GM12891 (cell line): ENCODE measurements around the gene RRAD.
"Not testable (repeated sequence)": the region's sequence is repeated elsewhere in the genome, so short reads cannot be mapped to it uniquely, and the experiment has no call there.

Experiments used
- DNase-seq: peaks from one replicate; pipeline ENCODE4 v3.0.0; 2011; ENCODE audit warnings: low spot score; ENCODE audit not compliant: insufficient read length
- FAIRE-seq: peaks from 2 replicates; lab custom pipeline; 2011; peaks lifted over from hg19 to GRCh38; lab: Jason Lieb, UNC
- PAX5 ChIP-seq: IDR thresholded peaks from 2 replicates; pipeline ENCODE4 v1.6.1; 2011; ENCODE audit warnings: low read length, moderate library complexity, mild to moderate bottlenecking; ENCODE audit not compliant: insufficient read depth, severe bottlenecking
- POLR2A ChIP-seq: IDR thresholded peaks from 2 replicates; pipeline ENCODE4 v1.6.1; 2011; ENCODE audit warnings: low read depth, low read length, control low read depth
- POLR2AphosphoS5 ChIP-seq: IDR thresholded peaks from 2 replicates; pipeline ENCODE4 v1.6.1; 2011; ENCODE audit warnings: low read depth, low read length, control low read depth
- POU2F2 ChIP-seq: IDR thresholded peaks from 2 replicates; pipeline ENCODE4 v1.6.1; 2011; ENCODE audit warnings: low read depth, mild to moderate bottlenecking, control low read depth, low read length, moderate library complexity
- SPI1 ChIP-seq: IDR thresholded peaks from 2 replicates; pipeline ENCODE4 v1.6.1; 2011; ENCODE audit warnings: low read depth, low read length, control low read depth
- TAF1 ChIP-seq: IDR thresholded peaks from 2 replicates; pipeline ENCODE4 v1.6.1; 2011; ENCODE audit warnings: low read depth, low read length, control low read depth

The RRAD gene

DNA sequence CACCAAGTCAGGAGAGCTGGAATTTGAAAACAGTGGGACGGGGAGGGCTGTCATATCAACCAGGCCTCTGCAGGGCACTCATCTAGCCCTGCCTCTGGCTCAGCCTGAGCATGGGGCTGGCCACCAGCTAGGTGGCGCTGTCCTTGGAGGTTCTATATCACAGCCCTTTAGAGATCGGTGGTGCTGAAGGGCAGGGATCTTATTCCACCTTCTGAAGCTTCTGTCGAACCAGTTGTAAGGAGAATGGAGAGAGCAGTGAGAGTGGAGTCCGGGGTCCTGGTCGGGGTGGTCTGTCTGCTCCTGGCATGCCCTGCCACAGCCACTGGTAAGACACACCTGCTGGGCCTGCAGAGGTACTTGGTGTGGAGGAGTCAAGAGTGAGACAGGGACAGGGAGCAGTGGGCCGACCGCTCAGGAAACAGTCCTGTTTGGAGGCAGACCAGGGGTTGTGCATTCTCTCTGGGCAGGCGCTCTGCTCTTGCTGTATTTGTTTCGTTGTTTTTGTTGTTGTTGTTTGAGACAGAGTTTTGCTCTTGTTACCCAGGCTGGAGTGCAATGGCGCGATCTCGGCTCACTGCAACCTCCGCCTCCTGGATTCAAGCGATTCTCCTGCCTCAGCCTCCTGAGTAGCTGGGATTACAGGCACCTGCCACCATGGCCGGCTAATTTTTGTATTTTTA is 35.9 kb upstream of the RRAD start, which contains the start of gene CES3:
CES3 (plus strand) TSS at position 202 of the 680 bp plus-strand sequence; CDS start at position 244, 42 bp downstream.
- TF ChIP-seq POU2F2 (no peak), TAF1 (no peak), PAX5 (no peak), POLR2AphosphoS5 (no peak), SPI1 (no peak), POLR2A (no peak)
- peak; percentile 66 for DNase-seq
- FAIRE-seq: peak; percentile 78

DNA sequence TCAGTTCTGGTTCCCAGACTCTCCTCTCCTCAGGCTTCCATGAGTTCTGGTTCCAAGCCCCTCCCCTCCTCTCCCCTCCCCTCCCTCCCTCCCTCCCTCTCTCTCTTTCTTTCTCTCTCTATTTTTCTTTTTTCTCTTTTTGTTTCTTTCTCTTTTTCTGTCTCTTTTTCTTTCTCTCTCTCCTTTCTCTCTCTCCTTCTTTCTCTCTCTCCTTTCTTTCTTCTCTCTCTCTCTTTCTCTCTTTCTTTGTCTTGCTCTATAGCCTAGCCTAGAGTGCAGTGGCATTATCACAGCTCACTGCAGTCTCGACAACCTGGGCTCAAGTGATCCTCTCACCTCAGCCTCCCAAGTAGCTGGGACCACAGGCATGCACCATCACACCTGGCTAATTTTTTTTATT is 34.9 kb upstream of the RRAD start:
- DNase-seq: no peak
- no peak for FAIRE-seq
- TF ChIP-seq TAF1: no peak
- no peak for TF ChIP-seq POLR2AphosphoS5
- no peak for TF ChIP-seq PAX5
- no peak for TF ChIP-seq POLR2A
- no peak for TF ChIP-seq SPI1
- no peak for TF ChIP-seq POU2F2

DNA sequence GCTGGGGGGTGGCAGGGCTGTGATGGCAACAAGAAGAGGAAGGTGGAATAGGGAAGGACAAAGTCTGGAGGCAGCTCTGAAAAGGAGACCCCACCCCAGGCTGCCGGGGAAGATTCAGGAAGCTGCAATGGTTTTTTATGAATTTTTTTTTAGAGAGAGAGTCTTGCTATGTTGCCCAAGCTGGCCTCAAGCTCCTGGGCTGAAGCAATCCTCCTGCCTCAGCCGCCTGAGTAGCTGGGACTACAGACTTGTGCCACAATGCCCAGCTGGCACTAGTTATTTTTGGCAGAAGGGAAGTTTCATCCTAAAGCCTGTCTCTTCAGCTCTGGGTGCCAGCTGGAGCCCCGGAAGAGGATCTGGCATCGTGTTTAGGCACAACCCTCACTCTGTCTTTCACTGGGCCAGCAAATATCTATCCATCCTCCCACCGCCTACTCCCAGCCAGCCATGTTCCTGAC is 34.4 kb upstream of the RRAD start:
- DNase-seq: no peak
- no peak for FAIRE-seq
- TF ChIP-seq TAF1 (no peak), POLR2A (no peak), POU2F2 (no peak), POLR2AphosphoS5 (no peak), PAX5 (no peak), SPI1 (no peak)

DNA sequence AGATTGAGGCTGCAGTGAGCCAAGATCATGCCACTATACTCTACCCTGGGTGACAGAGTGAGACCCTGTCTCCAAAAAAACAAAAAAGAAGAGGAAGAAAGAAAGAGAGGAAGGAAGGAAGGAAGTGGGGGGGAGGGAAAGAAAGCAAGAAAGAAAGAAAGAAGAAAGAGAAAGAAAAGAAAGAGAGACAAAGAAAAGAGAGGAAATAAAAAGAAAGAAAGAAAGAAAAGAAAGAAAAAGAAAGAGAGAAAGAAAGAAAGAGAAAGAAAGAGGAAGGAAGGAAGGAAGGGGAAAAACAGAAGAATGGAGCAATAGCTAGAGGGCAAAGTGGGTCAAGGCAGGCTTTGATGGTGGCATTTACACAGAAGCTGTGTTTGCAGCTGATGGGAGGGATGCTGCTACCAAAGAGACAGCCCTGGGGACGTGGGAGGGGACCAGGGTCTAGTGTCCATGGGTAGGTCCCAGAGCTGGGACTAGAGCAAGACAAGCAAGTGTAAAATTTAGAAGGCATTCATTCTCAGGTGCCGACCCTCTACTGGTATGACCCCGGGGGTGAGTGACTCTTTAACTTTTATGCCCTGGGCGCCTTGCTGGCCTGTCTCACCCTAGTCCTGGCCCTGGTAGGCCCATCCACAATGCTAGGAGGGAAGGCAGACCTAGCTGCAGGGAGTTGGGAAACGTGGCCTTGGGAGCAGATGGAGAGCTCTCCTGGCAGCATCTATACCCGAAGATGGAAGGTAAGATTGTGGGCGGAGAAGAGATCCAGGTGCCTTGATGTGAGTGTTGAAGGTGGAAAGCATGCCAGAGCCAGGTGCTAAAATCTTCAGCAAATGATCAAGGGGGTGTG is 33.7 kb upstream of the RRAD start:
- FAIRE-seq: no peak
- no peak for DNase-seq
- no peak for TF ChIP-seq SPI1
- TF ChIP-seq TAF1: no peak
- TF ChIP-seq POU2F2: no peak

DNA sequence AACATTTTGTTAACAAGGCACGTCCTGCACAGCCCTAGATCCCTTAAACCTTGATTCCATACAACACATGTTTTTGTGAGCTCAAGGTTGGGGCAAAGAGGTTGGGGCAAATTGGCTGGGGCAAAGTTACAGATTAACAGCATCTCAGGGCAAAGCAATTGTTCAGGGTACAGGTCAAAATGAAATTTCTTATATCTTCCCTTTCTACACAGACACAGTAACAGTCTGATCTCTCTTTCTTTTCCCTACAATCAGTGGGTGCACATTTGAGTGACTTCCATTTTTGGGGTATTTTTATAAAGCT is 30.8 kb upstream of the RRAD start:
- FAIRE-seq, DNase-seq: not testable (repeated sequence)

DNA sequence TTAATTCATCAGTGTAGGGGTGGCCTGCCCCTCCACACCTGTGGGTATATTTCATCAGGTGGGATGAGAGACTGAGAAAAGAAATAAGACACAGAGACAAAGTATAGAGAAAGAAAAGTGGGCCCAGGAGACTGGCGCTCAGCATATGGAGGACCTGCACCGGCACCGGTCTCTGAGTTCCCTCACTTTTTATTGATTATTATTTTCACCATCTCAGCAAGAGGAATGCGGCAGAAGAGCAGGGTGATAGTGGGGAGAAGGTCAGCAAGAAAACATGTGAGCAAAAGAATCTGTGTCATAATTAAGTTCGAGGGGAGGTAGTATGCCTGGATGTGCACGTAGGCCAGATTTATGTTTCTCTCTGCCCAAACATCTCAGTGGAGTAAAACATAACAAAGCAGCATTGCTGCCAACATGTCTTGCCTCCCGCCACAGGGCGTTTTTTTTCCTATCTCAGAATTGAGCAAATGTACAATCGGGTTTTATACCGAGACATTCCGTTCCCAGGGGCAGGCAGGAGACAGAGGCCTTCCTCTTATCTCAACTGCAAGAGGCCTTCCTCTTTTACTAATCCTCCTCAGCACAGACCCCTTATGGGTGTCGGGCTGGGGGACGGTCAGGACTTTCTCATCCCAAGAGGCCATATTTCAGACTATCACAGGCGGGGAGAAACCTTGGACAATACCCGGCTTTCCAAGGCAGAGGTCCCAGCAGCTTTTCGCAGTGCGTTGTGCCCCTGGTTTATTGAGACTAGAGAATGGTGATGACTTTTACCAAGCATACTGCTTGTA is 30.2 kb upstream of the RRAD start:
- DNase-seq, FAIRE-seq: not testable (repeated sequence)

DNA sequence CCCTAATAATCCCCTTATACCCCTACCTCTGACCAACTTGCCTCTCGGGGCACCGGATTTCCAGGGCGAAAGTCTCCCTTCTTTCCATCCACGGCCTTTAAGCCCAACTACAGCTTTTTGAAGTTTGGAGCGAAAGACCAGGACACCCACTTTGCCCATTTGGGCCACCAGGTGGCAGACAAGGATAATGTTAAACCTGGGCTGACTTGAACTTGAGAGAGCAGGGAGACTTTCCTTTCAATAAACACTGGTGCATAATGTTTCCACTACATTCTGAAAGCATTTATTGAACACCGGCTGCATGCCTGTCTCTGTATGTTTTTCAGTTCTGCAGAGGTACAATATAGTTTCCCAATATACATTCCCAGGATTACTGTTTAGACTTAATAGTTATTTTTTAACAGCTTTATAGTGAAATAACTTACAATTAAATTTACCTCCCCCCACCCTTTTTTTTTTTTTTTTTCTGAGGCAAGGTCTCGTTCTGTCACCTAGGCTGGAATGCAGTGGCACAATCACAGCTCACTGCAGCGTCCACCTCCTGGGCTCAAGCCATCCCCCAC is 28.8 kb upstream of the RRAD start:
- DNase-seq: no peak
- no peak for TF ChIP-seq PAX5
- no peak for TF ChIP-seq SPI1
- TF ChIP-seq POLR2A: no peak
- no peak for TF ChIP-seq TAF1
- no peak for TF ChIP-seq POU2F2
- TF ChIP-seq POLR2AphosphoS5: no peak
- FAIRE-seq: peak; percentile 78

DNA sequence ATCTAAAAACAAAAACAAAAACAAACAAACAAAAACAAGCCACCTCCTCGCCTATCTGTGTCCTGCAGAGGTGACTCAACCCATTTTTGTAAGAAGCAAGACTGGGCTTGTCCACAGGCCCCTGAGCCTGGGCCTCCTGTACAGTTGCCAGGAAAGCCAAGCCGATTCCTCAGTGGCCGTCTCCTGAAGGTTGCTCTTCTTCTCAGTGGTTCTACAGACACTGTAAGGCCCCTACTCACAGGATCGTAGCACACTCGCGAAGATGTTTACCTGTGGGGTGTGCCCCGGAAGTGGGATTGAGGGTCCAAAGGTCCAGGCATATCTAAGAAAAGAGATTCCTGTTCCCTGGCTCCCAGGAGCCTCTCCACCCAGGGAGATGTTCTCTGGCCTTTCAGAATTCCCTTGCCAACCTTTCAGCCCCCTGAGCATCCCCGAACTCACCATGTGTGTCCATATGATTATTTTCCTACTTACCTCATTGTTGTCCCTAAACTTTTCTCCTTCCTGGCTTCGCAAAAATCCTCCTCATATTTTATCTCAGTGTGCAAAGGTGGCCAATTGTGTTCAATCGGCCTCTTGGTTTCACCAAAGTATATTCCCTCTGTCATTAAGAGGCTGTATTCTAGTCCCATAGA is 28.2 kb upstream of the RRAD start:
- TF ChIP-seq SPI1 (no peak), POLR2A (no peak), PAX5 (no peak), POU2F2 (no peak), TAF1 (no peak), POLR2AphosphoS5 (no peak)
- FAIRE-seq (no peak), DNase-seq (no peak)

DNA sequence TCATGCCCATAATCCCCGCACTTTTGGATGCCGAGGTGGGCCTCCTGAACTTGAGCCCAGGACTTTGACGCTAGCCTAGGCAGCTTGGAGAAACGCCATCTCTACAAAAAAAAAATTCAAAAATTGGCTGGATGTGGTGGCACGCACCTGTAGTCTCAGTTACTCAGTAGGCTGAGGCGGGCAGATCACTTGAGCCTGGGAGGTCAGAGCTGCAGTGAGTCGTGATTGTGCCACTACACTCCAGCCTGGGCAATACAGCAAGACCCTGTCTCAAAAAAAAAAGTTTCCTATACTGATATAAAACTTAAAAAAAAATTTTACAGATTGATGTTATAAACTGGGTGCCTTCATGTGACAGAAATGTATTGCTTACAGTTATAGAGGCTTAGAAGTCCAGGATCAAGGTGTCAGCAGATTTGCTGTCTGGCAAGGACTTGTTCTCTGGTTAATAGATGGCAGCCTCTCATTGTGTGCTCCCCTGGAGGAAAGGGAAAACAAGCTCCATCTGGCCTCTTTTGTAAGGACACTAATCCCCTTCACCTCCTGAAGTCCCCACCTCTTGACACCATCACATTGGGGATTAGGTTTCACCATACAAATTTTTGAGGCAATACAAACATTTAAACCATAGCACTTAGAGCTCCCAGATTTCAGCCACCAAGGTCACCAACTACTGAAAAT is 27.2 kb upstream of the RRAD start:
- no peak for FAIRE-seq
- no peak for DNase-seq
- TF ChIP-seq TAF1: no peak
- no peak for TF ChIP-seq SPI1
- no peak for TF ChIP-seq POLR2AphosphoS5
